Measurements from ENCODE around the gene SPN. TPM values are rescaled to one million over a fixed set of nuclear protein-coding genes. Genes with fewer than 3 reads are reported as not detected.

SPN gene
- total RNA-seq, 1 experiment from 2014 or later, result 0.47 TPM

GRCh38 chr16:29701214-29701555 lies 38.1 kb downstream of the SPN start:
- Histone ChIP-seq H3K27me3 (ENCODE audit: insufficient read depth, low read length) (no peaks in the 10 kb centered on the region), H3K9me2 (ENCODE audit: insufficient read depth) (no peaks in the 10 kb centered on the region), H3K4me2 (ENCODE audit: low read length) (no peak overlapping the region), H3K27ac (ENCODE audit: low read depth, low read length) (no peak overlapping the region), H3K79me2 (ENCODE audit: insufficient read depth, low read length) (no peaks in the 10 kb centered on the region), H3K4me3 (replicated peaks in 1 of 2; ENCODE audit: low read depth in 1 of 2, low read length in 2 of 2) (no peak overlapping the region), H3K4me1 (ENCODE audit: control insufficient read depth in 1 of 2, insufficient read depth in 2 of 2, low read length in 2 of 2) (peaks cover 2 to 17% of the 10 kb centered on the region in 2 experiments; a peak in 3 of 4 replicates), H3K9me3 (ENCODE audit: control insufficient read depth in 1 of 2, insufficient read depth in 1 of 2, low read depth in 1 of 2, low read length in 2 of 2) (no peaks in the 10 kb centered on the region), H3K9ac (ENCODE audit: low read length) (no peak overlapping the region), H2AFZ (ENCODE audit: low read depth, low read length, poor library complexity, severe bottlenecking) (peak overlapping the region; percentile 92), H4K20me1 (ENCODE audit: insufficient read depth) (no peaks in the 10 kb centered on the region), H3K36me3 (ENCODE audit: control insufficient read depth in 1 of 2, insufficient read depth in 2 of 2, low read length in 2 of 2) (no peaks in the 10 kb centered on the region)
- CTCF ChIA-PET, result interaction anchor here (0.5 to 4.1 kb wide), 20 partner anchors 9 to 672 kb away, joined by 3 to 34 read pairs (median 7); partner anchors contain the start of genes KCTD13, KIF22, PAGR1 and SEZ6L2
- intact Hi-C loops (cut with micrococcal nuclease), result loop anchor here (2.0 kb wide), 1 partner anchor 116 kb away; the partner anchor contains the start of gene PAGR1
- no peak for ATAC-seq
- RAD21 ChIA-PET (ENCODE audit: low non-redundant PET in 1 of 2, low total read pairs in 2 of 2, uncharacterized antibody in 2 of 2, unreplicated experiment in 2 of 2), result interaction anchor here (1.0 to 2.1 kb wide), 7 partner anchors 28 to 331 kb away, joined by 3 to 11 read pairs (median 6); partner anchors contain the start of genes KIF22 (in 1 of the 2) and TLCD3B (in 1 of the 2)
- DNase-seq (ENCODE audit: low read depth, low spot score), result no peak
- no TSS peak for BruUV-seq (replicated peaks)
- POLR2A ChIA-PET, result interaction anchor here (0.6 kb wide), 2 partner anchors 23 to 314 kb away, joined by 3 to 5 read pairs; no protein-coding TSS in a partner anchor
- TF ChIP-seq EZH2phosphoT487 (IDR thresholded peaks at IDR 0.05; ENCODE audit: borderline replicate concordance) (no peak), YY1 (IDR thresholded peaks at IDR 0.05; ENCODE audit: extremely low read depth, insufficient replicate concordance, low read depth, low read length) (no peak), RAD21 (IDR thresholded peaks at IDR 0.05; ENCODE audit: low read depth) (no peak), SRF (IDR thresholded peaks at IDR 0.05; ENCODE audit: low read depth) (no peak), POLR2A (IDR thresholded peaks at IDR 0.05; ENCODE audit: borderline replicate concordance, extremely low read depth, insufficient read depth, insufficient read length) (no peak), CEBPB (IDR thresholded peaks at IDR 0.05; ENCODE audit: low read depth) (no peak), CBX3 (IDR thresholded peaks at IDR 0.05; ENCODE audit: low read depth) (no peak), ZFX (IDR thresholded peaks at IDR 0.05) (no peak), SIN3A (IDR thresholded peaks at IDR 0.05; ENCODE audit: low read depth) (no peak), JUND (IDR thresholded peaks at IDR 0.05) (no peak), SP1 (IDR thresholded peaks at IDR 0.05; ENCODE audit: low read depth) (no peak), ELF1 (IDR thresholded peaks at IDR 0.05; ENCODE audit: borderline replicate concordance, low read depth) (no peak), POLR2AphosphoS5 (IDR thresholded peaks at IDR 0.05; ENCODE audit: low read depth, low read length) (no peak), MAX (IDR thresholded peaks at IDR 0.05) (no peak), ZNF274 (IDR thresholded peaks at IDR 0.05; ENCODE audit: low read depth, low read length) (no peak), EZH2 (IDR thresholded peaks at IDR 0.05) (no peak), EGR1 (IDR thresholded peaks at IDR 0.05; ENCODE audit: low read depth) (no peak)
- TF ChIP-seq, protein P1, sequence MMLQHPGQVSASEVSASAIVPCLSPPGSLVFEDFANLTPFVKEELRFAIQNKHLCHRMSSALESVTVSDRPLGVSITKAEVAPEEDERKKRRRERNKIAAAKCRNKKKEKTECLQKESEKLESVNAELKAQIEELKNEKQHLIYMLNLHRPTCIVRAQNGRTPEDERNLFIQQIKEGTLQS (IDR thresholded peaks at IDR 0.05), result no peak
- TF ChIP-seq, protein P2, sequence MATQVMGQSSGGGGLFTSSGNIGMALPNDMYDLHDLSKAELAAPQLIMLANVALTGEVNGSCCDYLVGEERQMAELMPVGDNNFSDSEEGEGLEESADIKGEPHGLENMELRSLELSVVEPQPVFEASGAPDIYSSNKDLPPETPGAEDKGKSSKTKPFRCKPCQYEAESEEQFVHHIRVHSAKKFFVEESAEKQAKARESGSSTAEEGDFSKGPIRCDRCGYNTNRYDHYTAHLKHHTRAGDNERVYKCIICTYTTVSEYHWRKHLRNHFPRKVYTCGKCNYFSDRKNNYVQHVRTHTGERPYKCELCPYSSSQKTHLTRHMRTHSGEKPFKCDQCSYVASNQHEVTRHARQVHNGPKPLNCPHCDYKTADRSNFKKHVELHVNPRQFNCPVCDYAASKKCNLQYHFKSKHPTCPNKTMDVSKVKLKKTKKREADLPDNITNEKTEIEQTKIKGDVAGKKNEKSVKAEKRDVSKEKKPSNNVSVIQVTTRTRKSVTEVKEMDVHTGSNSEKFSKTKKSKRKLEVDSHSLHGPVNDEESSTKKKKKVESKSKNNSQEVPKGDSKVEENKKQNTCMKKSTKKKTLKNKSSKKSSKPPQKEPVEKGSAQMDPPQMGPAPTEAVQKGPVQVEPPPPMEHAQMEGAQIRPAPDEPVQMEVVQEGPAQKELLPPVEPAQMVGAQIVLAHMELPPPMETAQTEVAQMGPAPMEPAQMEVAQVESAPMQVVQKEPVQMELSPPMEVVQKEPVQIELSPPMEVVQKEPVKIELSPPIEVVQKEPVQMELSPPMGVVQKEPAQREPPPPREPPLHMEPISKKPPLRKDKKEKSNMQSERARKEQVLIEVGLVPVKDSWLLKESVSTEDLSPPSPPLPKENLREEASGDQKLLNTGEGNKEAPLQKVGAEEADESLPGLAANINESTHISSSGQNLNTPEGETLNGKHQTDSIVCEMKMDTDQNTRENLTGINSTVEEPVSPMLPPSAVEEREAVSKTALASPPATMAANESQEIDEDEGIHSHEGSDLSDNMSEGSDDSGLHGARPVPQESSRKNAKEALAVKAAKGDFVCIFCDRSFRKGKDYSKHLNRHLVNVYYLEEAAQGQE (IDR thresholded peaks at IDR 0.05; ENCODE audit: low read depth), result no peak
- TF ChIP-seq, protein P3, sequence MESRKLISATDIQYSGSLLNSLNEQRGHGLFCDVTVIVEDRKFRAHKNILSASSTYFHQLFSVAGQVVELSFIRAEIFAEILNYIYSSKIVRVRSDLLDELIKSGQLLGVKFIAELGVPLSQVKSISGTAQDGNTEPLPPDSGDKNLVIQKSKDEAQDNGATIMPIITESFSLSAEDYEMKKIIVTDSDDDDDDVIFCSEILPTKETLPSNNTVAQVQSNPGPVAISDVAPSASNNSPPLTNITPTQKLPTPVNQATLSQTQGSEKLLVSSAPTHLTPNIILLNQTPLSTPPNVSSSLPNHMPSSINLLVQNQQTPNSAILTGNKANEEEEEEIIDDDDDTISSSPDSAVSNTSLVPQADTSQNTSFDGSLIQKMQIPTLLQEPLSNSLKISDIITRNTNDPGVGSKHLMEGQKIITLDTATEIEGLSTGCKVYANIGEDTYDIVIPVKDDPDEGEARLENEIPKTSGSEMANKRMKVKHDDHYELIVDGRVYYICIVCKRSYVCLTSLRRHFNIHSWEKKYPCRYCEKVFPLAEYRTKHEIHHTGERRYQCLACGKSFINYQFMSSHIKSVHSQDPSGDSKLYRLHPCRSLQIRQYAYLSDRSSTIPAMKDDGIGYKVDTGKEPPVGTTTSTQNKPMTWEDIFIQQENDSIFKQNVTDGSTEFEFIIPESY (IDR thresholded peaks at IDR 0.05; ENCODE audit: extremely low read depth, insufficient replicate concordance, low read length), result no peak
